ENCODE measurements around the gene GNL1. TPM values are rescaled to one million over a fixed set of nuclear protein-coding genes. Genes with fewer than 3 reads are reported as not detected.

GNL1 gene
- total and polyA plus RNA-seq, 9 of the 15 experiments (the other 6 are each of a cell fraction or from before 2014, with no cell fraction given) = 0.73 to 112 (median 58.0) TPM

DNA sequence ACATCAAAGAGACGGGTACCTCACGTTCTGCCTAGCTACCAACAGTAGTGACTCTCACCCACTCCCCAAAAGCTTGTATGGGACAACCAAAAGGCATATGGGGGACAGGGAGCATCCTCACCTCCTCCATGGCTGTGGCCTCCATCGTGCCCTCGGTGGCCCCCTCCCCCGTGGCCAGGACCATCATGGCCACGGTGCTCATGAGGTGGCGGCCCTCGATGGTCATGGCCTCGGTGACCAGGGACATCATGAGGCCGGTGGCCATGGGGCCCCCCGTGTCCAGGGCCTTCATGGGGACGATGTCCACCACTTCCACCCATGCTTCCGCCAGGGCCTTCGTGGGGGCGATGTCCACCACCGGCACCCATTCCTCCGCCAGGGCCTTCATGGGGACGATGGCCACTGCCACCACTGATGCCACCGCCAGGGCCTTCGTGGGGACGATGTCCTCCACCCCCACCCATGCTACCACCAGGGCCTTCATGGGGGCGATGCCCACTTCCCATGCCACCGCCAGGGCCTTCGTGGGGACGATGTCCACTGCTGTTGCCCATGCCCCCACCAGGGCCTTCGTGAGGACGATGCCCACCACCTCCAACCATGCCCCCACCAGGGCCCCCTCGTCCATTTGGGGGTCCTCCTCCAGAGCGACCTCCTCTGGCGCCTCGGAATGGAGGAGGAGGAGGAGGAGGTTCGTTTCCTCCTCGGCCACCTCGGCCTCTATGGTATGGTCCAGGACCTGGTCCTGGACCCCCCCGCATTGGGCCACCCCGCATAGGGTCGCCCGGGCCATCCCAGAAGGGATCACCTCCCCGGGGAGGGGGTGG, 45.7 kb upstream of the GNL1 start:
- CTCF ChIA-PET (ENCODE audit: low intra/inter-chr PET ratio) = no interaction called here
- peaks cover 3% of the 10 kb centered on the region; the same call in 1 of the 3 replicates for H3K79me2 ChIP-seq (ENCODE audit: control insufficient read depth, insufficient read depth, low read length)
- no peak overlapping the region for H3K27ac ChIP-seq (ENCODE audit: extremely low read depth, low read depth, low read length)
- intact Hi-C loops (cut with micrococcal nuclease) (no loop called here), in situ Hi-C loops (cut with MboI) (no loop called here)
- POLR2A ChIA-PET = interaction anchor here (0.9 to 13.5 kb wide), 4 partner anchors 8 to 32 kb away, joined by 3 to 310 read pairs (median 32); no protein-coding TSS in a partner anchor
- ATAC-seq (no peak), DNase-seq (ENCODE audit: extremely low read depth in 1 of 4, low spot score in 3 of 4) (no peak), FAIRE-seq (no peak)
- peaks cover 4 to 11% of the 10 kb centered on the region in 2 experiments; a peak in 4 of 5 replicates for H3K4me1 ChIP-seq (replicated peaks in 1 of 2; ENCODE audit: control insufficient read depth in 2 of 2, insufficient read depth in 2 of 2, low read length in 2 of 2)
- peaks cover 7% of the 10 kb centered on the region; the same call in 1 of the 2 replicates for H4K20me1 ChIP-seq (replicated peaks; ENCODE audit: control insufficient read depth, insufficient read depth, low read length)
- BruUV-seq (replicated peaks) = no TSS peak
- H3K36me3 ChIP-seq (ENCODE audit: control insufficient read depth, insufficient read depth, low read length) = peaks cover 80% of the 10 kb centered on the region
- no peak overlapping the region for H2AFZ ChIP-seq (ENCODE audit: low read depth, low read length)
- H3K9me1 ChIP-seq (ENCODE audit: control insufficient read depth, insufficient read depth, low read length) = no peaks in the 10 kb centered on the region
- no peaks in the 10 kb centered on the region for H3K9me3 ChIP-seq (replicated peaks; ENCODE audit: control insufficient read depth, insufficient read depth, low read depth, low read length)
- WGBS (ENCODE audit: insufficient coverage, low coverage, missing lambda C conversion rate) = 96% methylated on average over 27 of the region's 39 CpGs
- no peaks in the 10 kb centered on the region for H3K27me3 ChIP-seq (ENCODE audit: control insufficient read depth in 2 of 2, insufficient read depth in 2 of 2, low read length in 2 of 2)
- TF ChIP-seq POLR2G (IDR thresholded peaks at IDR 0.05; ENCODE audit: low read depth, low read length) = peak; percentile 81
- peak; percentile 81 for TF ChIP-seq RBFOX2 (IDR thresholded peaks at IDR 0.05; ENCODE audit: low read depth, low read length)
- TF ChIP-seq POLR2A (conservative IDR thresholded peaks at IDR 0.05) = peak; percentile 46; the same call in 1 of the 2 replicates
- peak; percentile 88 for TF ChIP-seq HNRNPL (IDR thresholded peaks at IDR 0.05; ENCODE audit: low read depth, low read length)
- TF ChIP-seq NR3C1 (CRISPR knock-in tag; IDR thresholded peaks at IDR 0.05) = 0 out of 2 replicates have a peak, but pooled peaks have one; percentile 31
- TF ChIP-seq SRSF3 (IDR thresholded peaks at IDR 0.05; ENCODE audit: insufficient read depth, low read length) = no peak
- TF ChIP-seq ZNF766 (CRISPR knock-in tag; conservative IDR thresholded peaks at IDR 0.05) = no peak
- TF ChIP-seq, protein P1, sequence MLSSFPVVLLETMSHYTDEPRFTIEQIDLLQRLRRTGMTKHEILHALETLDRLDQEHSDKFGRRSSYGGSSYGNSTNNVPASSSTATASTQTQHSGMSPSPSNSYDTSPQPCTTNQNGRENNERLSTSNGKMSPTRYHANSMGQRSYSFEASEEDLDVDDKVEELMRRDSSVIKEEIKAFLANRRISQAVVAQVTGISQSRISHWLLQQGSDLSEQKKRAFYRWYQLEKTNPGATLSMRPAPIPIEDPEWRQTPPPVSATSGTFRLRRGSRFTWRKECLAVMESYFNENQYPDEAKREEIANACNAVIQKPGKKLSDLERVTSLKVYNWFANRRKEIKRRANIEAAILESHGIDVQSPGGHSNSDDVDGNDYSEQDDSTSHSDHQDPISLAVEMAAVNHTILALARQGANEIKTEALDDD (IDR thresholded peaks at IDR 0.05) = no peak
- peak; percentile 33 for TF ChIP-seq FIP1L1 (IDR thresholded peaks at IDR 0.05; ENCODE audit: low read depth, low read length, poor library complexity, severe bottlenecking)
- peak; percentile 48; the same call in 1 of the 2 replicates for TF ChIP-seq POLR2AphosphoS5 (IDR thresholded peaks at IDR 0.05; ENCODE audit: control insufficient read depth, insufficient read depth, low read depth, low read length)
- TF ChIP-seq POLR2B (IDR thresholded peaks at IDR 0.05; ENCODE audit: low read depth, partially characterized antibody) = peak; percentile 42
- TF ChIP-seq ZNF740 (CRISPR knock-in tag; IDR thresholded peaks at IDR 0.05) = no peak
- TF ChIP-seq ZNF740 (tag; IDR thresholded peaks at IDR 0.05) = no peak
- TF ChIP-seq SPI1 (IDR thresholded peaks at IDR 0.05; ENCODE audit: borderline replicate concordance, low read depth, low read length) = no peak
- peak; percentile 66 for TF ChIP-seq RBM22 (IDR thresholded peaks at IDR 0.05; ENCODE audit: low read depth, low read length, poor library complexity, severe bottlenecking)
- TF ChIP-seq ZBTB9 (CRISPR knock-in tag; IDR thresholded peaks at IDR 0.05) = 0 out of 2 replicates have a peak, but pooled peaks have one; percentile 55
- no peak overlapping the region for H3K4me2 ChIP-seq (ENCODE audit: insufficient read depth, low read length)
- H3K4me3 ChIP-seq = no peak overlapping the region
- no peak overlapping the region for H3K9ac ChIP-seq (ENCODE audit: insufficient read depth in 1 of 2, low read depth in 2 of 2, low read length in 2 of 2)

Data from K562 (cell line).